ENCODE data around the gene SDK1.

Gene SDK1

GRCh38 chr7:4159761-4160554 lies 858.9 kb downstream of the SDK1 start:
- TF ChIP-seq, protein P1, sequence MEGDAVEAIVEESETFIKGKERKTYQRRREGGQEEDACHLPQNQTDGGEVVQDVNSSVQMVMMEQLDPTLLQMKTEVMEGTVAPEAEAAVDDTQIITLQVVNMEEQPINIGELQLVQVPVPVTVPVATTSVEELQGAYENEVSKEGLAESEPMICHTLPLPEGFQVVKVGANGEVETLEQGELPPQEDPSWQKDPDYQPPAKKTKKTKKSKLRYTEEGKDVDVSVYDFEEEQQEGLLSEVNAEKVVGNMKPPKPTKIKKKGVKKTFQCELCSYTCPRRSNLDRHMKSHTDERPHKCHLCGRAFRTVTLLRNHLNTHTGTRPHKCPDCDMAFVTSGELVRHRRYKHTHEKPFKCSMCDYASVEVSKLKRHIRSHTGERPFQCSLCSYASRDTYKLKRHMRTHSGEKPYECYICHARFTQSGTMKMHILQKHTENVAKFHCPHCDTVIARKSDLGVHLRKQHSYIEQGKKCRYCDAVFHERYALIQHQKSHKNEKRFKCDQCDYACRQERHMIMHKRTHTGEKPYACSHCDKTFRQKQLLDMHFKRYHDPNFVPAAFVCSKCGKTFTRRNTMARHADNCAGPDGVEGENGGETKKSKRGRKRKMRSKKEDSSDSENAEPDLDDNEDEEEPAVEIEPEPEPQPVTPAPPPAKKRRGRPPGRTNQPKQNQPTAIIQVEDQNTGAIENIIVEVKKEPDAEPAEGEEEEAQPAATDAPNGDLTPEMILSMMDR (IDR thresholded peaks at IDR 0.05; ENCODE audit: extremely low read depth, insufficient read depth, missing control alignments): no peak
- in situ Hi-C loops (cut with MboI; ENCODE audit: low pct_unique_long_range_greater_than_20kb, low sequenced_read_pairs, unreplicated experiment): no loop called here
- no peak for DNase-seq (ENCODE audit: low spot score)

GRCh38 chr7:4162884-4163564 lies 862.0 kb downstream of the SDK1 start:
- TF ChIP-seq, protein P1 (IDR thresholded peaks at IDR 0.05; ENCODE audit: extremely low read depth, insufficient read depth, missing control alignments): no peak
- DNase-seq (ENCODE audit: low spot score): no peak
- in situ Hi-C loops (cut with MboI; ENCODE audit: low pct_unique_long_range_greater_than_20kb, low sequenced_read_pairs, unreplicated experiment): no loop called here

- no peak for DNase-seq (ENCODE audit: low spot score)
- in situ Hi-C loops (cut with MboI; ENCODE audit: low pct_unique_long_range_greater_than_20kb, low sequenced_read_pairs, unreplicated experiment): no loop called here
- TF ChIP-seq, protein P1 (IDR thresholded peaks at IDR 0.05; ENCODE audit: extremely low read depth, insufficient read depth, missing control alignments): no peak
Observed at GRCh38 chr7:4163565-4164203, 862.6 kb downstream of the SDK1 start.

DNA sequence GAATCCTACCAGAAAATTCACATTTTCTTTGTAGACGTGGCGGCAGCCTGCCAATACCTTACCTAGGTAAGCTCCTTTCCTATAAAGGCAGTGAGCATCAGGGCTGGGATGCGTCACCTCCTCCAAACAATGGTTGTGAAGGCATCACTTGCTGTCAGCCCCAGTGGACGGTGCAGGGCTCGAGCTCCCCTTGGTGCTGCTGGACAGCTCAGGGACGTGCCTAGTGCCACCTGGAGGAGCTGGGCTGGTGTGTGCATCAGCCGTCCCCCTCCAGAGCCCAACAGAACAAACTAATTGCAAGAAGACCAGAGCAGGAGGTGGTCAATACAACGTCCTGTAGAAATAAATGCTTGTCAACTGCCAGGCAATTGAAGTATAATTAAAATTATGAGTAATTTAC lies 863.5 kb downstream of the SDK1 start:
- TF ChIP-seq, protein P1 (IDR thresholded peaks at IDR 0.05; ENCODE audit: extremely low read depth, insufficient read depth, missing control alignments): no peak
- DNase-seq (ENCODE audit: low spot score): no peak
- in situ Hi-C loops (cut with MboI; ENCODE audit: low pct_unique_long_range_greater_than_20kb, low sequenced_read_pairs, unreplicated experiment): no loop called here

DNA sequence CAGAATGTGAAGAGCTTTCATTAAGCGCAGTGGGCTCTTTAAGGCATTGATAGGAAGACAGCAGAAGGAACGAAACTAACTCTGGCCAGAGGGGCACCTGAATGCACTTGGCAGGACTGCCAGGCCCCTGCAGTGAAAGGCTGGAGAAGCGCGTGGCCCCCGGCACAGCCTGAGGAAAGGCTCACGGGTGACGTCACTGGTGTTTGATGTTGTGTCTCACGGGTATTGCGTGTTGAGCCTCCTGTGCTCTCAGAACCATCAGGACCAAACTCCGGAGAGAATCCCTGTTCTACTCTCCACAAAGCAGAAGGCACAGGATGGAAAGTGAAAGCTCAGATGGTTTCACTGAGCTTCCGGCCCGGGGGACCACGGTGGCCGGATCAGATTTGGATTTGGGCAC lies 865.3 kb downstream of the SDK1 start:
- in situ Hi-C loops (cut with MboI; ENCODE audit: low pct_unique_long_range_greater_than_20kb, low sequenced_read_pairs, unreplicated experiment): no loop called here
- DNase-seq (ENCODE audit: low spot score): no peak
- TF ChIP-seq, protein P1 (IDR thresholded peaks at IDR 0.05; ENCODE audit: extremely low read depth, insufficient read depth, missing control alignments): no peak

GRCh38 chr7:4166807-4167206 lies 865.8 kb downstream of the SDK1 start:
- in situ Hi-C loops (cut with MboI; ENCODE audit: low pct_unique_long_range_greater_than_20kb, low sequenced_read_pairs, unreplicated experiment): no loop called here
- TF ChIP-seq, protein P1 (IDR thresholded peaks at IDR 0.05; ENCODE audit: extremely low read depth, insufficient read depth, missing control alignments): no peak
- no peak for DNase-seq (ENCODE audit: low spot score)
